Measurements from ENCODE around the gene UST.
"Not testable (repeated sequence)": the region's sequence is repeated elsewhere in the genome, so short reads cannot be mapped to it uniquely, and the experiment has no call there.

Gene UST

DNA sequence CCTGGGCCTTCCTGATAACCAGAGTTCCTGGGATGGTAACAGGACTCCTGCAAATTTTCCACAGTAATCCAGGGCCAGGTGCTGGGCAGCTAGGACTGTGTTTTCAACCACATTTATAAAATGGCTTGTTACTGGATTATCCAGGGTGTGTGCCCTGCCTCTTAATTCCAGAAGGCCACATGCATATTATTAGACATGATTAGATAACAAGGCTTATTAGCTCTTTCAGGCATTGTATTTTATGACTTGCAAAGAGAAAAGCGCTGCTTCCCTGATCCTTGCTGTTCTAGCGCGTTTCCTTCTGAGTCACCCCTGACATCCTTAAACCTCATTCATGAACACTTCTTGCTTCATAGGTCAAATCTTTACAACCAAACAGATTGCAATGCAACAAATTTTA, 208.6 kb downstream of the UST start:
- H3K27ac ChIP-seq: no peak overlapping the region
- peaks cover 12% of the 10 kb centered on the region for H3K4me1 ChIP-seq (ENCODE audit: low read depth, poor library complexity, severe bottlenecking)
- H3K36me3 ChIP-seq (ENCODE audit: insufficient read depth): no peaks in the 10 kb centered on the region
- H3K4me3 ChIP-seq (IDR thresholded peaks at IDR 0.05; ENCODE audit: insufficient read depth, low read depth, low read length): no peak overlapping the region
- no peak overlapping the region for H2AFZ ChIP-seq (ENCODE audit: low read depth)
- no peak overlapping the region for H3K4me2 ChIP-seq
- H4K20me1 ChIP-seq (ENCODE audit: insufficient read depth): no peaks in the 10 kb centered on the region
- H3K79me2 ChIP-seq (ENCODE audit: insufficient read depth, low read depth): no peaks in the 10 kb centered on the region
- H3K9ac ChIP-seq: no peak overlapping the region
- TF ChIP-seq, protein P1, sequence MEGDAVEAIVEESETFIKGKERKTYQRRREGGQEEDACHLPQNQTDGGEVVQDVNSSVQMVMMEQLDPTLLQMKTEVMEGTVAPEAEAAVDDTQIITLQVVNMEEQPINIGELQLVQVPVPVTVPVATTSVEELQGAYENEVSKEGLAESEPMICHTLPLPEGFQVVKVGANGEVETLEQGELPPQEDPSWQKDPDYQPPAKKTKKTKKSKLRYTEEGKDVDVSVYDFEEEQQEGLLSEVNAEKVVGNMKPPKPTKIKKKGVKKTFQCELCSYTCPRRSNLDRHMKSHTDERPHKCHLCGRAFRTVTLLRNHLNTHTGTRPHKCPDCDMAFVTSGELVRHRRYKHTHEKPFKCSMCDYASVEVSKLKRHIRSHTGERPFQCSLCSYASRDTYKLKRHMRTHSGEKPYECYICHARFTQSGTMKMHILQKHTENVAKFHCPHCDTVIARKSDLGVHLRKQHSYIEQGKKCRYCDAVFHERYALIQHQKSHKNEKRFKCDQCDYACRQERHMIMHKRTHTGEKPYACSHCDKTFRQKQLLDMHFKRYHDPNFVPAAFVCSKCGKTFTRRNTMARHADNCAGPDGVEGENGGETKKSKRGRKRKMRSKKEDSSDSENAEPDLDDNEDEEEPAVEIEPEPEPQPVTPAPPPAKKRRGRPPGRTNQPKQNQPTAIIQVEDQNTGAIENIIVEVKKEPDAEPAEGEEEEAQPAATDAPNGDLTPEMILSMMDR (conservative IDR thresholded peaks at IDR 0.05; ENCODE audit: low read depth, low read length): no peak
- no peaks in the 10 kb centered on the region for H3K27me3 ChIP-seq (ENCODE audit: insufficient read depth, low read depth)

DNA sequence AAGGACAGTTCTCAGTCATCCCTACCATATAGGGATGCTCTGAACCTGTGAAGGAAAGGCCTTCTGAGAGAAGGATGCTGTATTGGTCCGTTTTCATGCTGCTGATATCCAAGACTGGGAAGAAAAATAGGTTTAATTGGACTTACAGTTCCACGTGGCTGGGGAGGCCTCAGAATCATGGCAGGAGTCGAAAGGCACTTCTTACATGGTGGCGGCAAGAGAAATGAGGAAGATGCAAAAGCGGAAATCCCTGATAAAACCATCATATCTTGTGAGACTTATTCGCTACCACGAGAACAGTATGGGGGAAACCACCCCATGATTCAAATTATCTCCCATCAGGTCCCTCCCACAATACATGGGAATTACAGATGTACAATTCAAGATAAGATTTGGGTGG, 209.3 kb downstream of the UST start:
- not testable (repeated sequence) for H4K20me1 ChIP-seq (ENCODE audit: insufficient read depth); H3K9ac ChIP-seq; H3K27ac ChIP-seq; H3K4me3 ChIP-seq (IDR thresholded peaks at IDR 0.05; ENCODE audit: insufficient read depth, low read depth, low read length); H3K4me2 ChIP-seq; H3K27me3 ChIP-seq (ENCODE audit: insufficient read depth, low read depth); H3K36me3 ChIP-seq (ENCODE audit: insufficient read depth); H3K4me1 ChIP-seq (ENCODE audit: low read depth, poor library complexity, severe bottlenecking); H2AFZ ChIP-seq (ENCODE audit: low read depth); H3K79me2 ChIP-seq (ENCODE audit: insufficient read depth, low read depth)

DNA sequence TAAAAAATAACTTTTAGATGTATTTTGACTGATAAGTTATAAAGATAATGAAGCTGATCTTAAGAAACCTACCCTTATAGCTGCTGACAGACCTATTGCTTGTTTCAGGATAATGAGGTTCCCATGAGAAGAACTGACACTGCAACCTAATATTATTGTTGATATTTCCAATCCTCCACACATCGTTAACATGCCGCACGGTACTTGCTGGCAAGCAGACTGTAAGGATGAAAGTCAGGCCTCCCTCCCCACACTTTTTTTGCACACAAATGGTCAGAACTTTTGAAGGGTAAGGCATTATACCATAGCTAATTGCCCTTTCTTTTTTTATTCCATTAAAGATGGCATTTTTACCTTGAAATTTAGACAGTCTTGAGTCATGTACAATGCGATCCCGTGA, 210.9 kb downstream of the UST start:
- Histone ChIP-seq H3K36me3 (ENCODE audit: insufficient read depth) (no peaks in the 10 kb centered on the region), H3K9ac (no peak overlapping the region), H3K27ac (no peak overlapping the region), H4K20me1 (ENCODE audit: insufficient read depth) (no peaks in the 10 kb centered on the region), H3K4me1 (ENCODE audit: low read depth, poor library complexity, severe bottlenecking) (peaks cover 8% of the 10 kb centered on the region), H2AFZ (ENCODE audit: low read depth) (no peak overlapping the region), H3K27me3 (ENCODE audit: insufficient read depth, low read depth) (no peaks in the 10 kb centered on the region), H3K79me2 (ENCODE audit: insufficient read depth, low read depth) (no peaks in the 10 kb centered on the region), H3K4me3 (IDR thresholded peaks at IDR 0.05; ENCODE audit: insufficient read depth, low read depth, low read length) (no peak overlapping the region), H3K4me2 (no peak overlapping the region)
- TF ChIP-seq, protein P1 (conservative IDR thresholded peaks at IDR 0.05; ENCODE audit: low read depth, low read length): no peak

DNA sequence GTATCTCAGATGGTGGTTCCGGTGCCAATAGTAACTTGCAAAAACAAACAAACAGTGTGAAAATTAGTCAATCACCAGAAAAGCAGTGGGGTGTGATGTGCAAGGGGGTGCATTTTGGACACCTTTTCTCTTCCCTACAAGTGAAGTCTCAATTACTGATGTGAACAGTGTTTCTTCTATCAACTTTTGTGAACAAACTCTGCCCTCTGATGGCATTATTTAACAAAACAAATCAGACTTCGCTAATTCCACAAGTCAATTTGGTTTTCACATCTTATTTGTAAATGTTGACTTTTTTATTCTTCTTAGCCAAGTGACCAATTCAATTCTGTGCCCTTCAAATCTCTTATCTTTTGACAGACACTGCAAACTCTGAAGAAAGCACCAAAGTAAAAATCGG, 212.2 kb downstream of the UST start:
- no peak overlapping the region for H3K9ac ChIP-seq
- peaks cover 8% of the 10 kb centered on the region for H3K4me1 ChIP-seq (ENCODE audit: low read depth, poor library complexity, severe bottlenecking)
- no peaks in the 10 kb centered on the region for H4K20me1 ChIP-seq (ENCODE audit: insufficient read depth)

DNA sequence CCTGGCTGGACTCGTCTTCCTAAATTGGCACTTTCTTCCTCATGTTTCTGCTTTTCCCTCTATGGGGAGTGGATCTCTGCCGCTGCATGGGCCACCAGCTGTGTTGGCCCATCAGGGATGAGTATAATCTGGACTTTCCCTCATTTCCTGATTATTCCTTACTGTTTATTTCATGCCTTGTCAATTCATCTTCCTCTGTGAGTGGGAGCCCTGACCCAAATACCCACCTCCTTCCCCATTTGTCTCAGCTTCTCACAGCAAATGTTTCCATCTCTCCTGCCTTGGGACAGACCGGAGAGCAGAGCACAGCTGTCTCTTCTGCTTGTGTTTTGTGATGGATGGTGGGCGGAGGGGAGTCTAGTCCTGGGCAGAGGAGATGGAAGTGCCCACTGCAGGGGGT, 212.7 kb downstream of the UST start:
- H3K4me2 ChIP-seq: no peak overlapping the region
- TF ChIP-seq, protein P1 (conservative IDR thresholded peaks at IDR 0.05; ENCODE audit: low read depth, low read length): no peak
- H3K4me1 ChIP-seq (ENCODE audit: low read depth, poor library complexity, severe bottlenecking): peaks cover 8% of the 10 kb centered on the region
- no peak overlapping the region for H3K27ac ChIP-seq
- H3K9ac ChIP-seq: no peak overlapping the region
- H4K20me1 ChIP-seq (ENCODE audit: insufficient read depth): no peaks in the 10 kb centered on the region
- H3K27me3 ChIP-seq (ENCODE audit: insufficient read depth, low read depth): no peaks in the 10 kb centered on the region
- no peak overlapping the region for H3K4me3 ChIP-seq (IDR thresholded peaks at IDR 0.05; ENCODE audit: insufficient read depth, low read depth, low read length)
- no peak overlapping the region for H2AFZ ChIP-seq (ENCODE audit: low read depth)
- no peaks in the 10 kb centered on the region for H3K36me3 ChIP-seq (ENCODE audit: insufficient read depth)
- no peaks in the 10 kb centered on the region for H3K79me2 ChIP-seq (ENCODE audit: insufficient read depth, low read depth)

More for the DNA sequence above, 212.2 kb downstream of the UST start:
- H3K36me3 ChIP-seq (ENCODE audit: insufficient read depth): no peaks in the 10 kb centered on the region
- H3K79me2 ChIP-seq (ENCODE audit: insufficient read depth, low read depth): no peaks in the 10 kb centered on the region
- no peak overlapping the region for H3K27ac ChIP-seq
- H3K4me3 ChIP-seq (IDR thresholded peaks at IDR 0.05; ENCODE audit: insufficient read depth, low read depth, low read length): no peak overlapping the region
- H3K27me3 ChIP-seq (ENCODE audit: insufficient read depth, low read depth): no peaks in the 10 kb centered on the region
- no peak overlapping the region for H2AFZ ChIP-seq (ENCODE audit: low read depth)
- TF ChIP-seq, protein P1 (conservative IDR thresholded peaks at IDR 0.05; ENCODE audit: low read depth, low read length): no peak
- no peak overlapping the region for H3K4me2 ChIP-seq

Data from KMS-11 (cell line).